GM13977 (cell line): ENCODE data around the gene PCBP3.
"Not testable (repeated sequence)": the region's sequence is repeated elsewhere in the genome, so short reads cannot be mapped to it uniquely, and the experiment has no call there.

ENCODE experiments used
- DNase-seq: peaks from one replicate; pipeline ENCODE4 v3.0.0; 2012; ENCODE audit warnings: low spot score
- in situ Hi-C: fragments of 300-500 bp; cut with MboI; formaldehyde crosslinking; loops from one replicate; pipeline ENCODE4 v1.12.0; 2022; ENCODE audit warnings: low sequenced_read_pairs, low pct_unique_long_range_greater_than_20kb, mixed read lengths, inconsistent platforms; ENCODE audit not compliant: unreplicated experiment
- TF ChIP-seq, protein P1 (sequence below): IDR thresholded peaks from 2 replicates; pipeline ENCODE4 v1.5.1; 2012; ENCODE audit warnings: mild to moderate bottlenecking, control low read depth; ENCODE audit not compliant: insufficient read depth; ENCODE audit errors: extremely low read depth, missing control alignments

Gene PCBP3

DNA sequence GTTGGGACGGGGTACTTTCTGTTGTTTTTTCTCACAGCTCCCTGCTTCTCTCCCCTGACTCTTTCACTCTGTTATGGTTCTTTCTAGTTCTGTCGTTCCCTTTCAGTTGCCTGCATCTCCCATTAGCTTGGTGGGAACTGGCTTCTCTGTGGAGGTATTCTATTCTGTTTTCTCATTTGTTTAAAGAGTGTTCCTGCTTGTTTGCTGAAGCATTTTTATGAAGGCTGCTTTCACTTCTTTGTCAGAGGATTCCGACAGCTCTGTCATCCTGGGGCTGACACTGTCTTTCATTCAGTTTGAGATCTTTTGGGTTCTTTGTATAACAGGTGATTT is 242.0 kb downstream of the PCBP3 start:
- in situ Hi-C loops, result no loop called here

GRCh38 chr21:45885930-45886601 is 242.5 kb downstream of the PCBP3 start:
- DNase-seq, in situ Hi-C loops: not testable (repeated sequence)

More for the DNA sequence above, 242.0 kb downstream of the PCBP3 start:
- DNase-seq, result no peak
- TF ChIP-seq, protein P1, sequence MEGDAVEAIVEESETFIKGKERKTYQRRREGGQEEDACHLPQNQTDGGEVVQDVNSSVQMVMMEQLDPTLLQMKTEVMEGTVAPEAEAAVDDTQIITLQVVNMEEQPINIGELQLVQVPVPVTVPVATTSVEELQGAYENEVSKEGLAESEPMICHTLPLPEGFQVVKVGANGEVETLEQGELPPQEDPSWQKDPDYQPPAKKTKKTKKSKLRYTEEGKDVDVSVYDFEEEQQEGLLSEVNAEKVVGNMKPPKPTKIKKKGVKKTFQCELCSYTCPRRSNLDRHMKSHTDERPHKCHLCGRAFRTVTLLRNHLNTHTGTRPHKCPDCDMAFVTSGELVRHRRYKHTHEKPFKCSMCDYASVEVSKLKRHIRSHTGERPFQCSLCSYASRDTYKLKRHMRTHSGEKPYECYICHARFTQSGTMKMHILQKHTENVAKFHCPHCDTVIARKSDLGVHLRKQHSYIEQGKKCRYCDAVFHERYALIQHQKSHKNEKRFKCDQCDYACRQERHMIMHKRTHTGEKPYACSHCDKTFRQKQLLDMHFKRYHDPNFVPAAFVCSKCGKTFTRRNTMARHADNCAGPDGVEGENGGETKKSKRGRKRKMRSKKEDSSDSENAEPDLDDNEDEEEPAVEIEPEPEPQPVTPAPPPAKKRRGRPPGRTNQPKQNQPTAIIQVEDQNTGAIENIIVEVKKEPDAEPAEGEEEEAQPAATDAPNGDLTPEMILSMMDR, result no peak

DNA sequence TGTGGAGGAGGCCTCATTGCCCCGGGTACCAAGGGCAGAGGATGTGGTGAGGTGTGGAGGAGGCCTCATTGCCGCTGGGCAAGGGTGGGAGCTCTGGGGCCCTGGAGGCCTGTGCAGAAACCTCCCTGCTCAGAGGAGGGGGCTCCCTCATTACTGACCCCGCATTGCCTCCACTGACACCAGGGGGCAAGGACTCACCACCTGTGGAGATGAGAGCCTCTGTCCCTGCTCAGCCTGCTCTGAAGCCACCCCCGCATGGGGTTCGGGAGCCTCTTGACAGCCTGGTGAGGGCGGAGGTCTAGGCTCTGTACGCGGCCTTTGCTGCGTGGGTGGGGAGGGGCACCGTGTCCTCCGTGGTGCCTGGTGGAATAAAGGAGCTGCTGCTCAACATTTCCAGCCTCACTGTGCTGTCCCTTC is 243.1 kb downstream of the PCBP3 start:
- TF ChIP-seq, protein P1, result no peak
- no peak for DNase-seq
- in situ Hi-C loops, result no loop called here

GRCh38 chr21:45887120-45887611 is 243.6 kb downstream of the PCBP3 start:
- TF ChIP-seq, protein P1, result no peak
- in situ Hi-C loops, result no loop called here

GRCh38 chr21:45887788-45888187 is 244.3 kb downstream of the PCBP3 start:
- in situ Hi-C loops, result no loop called here
- no peak for DNase-seq
- TF ChIP-seq, protein P1, result no peak

More at GRCh38 chr21:45887120-45887611, 243.6 kb downstream of the PCBP3 start:
- DNase-seq, result no peak

- TF ChIP-seq, protein P1, result no peak
- in situ Hi-C loops, result no loop called here
- DNase-seq, result no peak
Observed at GRCh38 chr21:45888386-45889009, 245.0 kb downstream of the PCBP3 start.

DNA sequence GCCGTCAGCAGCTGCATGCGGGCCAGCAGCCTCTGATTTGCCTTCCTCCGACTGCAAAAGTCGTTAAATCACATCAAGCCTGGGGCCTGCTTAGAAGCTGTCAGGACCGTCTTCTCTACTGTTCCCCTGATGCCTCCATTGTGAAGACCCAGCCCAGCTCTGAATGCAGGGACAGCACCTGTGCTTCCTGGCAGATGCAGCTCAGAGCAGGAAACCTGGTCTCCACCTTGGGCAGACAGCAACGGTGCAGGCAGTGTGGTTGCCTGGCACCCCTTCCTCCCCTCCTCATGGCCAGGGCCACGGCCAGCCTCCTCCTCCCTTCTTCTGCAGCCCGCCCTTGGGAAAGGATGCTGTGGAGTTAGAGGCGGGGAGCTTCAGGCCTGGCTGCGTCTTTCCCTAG is 245.7 kb downstream of the PCBP3 start:
- TF ChIP-seq, protein P1, result no peak
- DNase-seq, result no peak
- in situ Hi-C loops, result no loop called here
